ENCODE data around the gene ACOD1.

GRCh38 chr13:76993473-76993872 lies 45.2 kb downstream of the ACOD1 start:
- TF ChIP-seq CTCF (conservative IDR thresholded peaks at IDR 0.05) (no peak), ZFX (IDR thresholded peaks at IDR 0.05) (no peak)
